OCI-LY3 (cell line): ENCODE data around the gene YWHAG.

Experiments
- H2AFZ ChIP-seq: fragments of 200-600, 300-600 bp; shearing (Covaris generic); 2 replicates; pipeline ENCODE4 v1.6.0; 2014; ENCODE audit warnings: antibody characterized with exemption, low read depth, low read length
- H3K27ac ChIP-seq: fragments of 200-600, 300-600 bp; sonication (generic); 2 replicates; pipeline ENCODE4 v1.5.1; 2014; ENCODE audit warnings: mild to moderate bottlenecking, low read length, moderate library complexity, mixed read lengths
- H3K27me3 ChIP-seq: fragments of 200-600, 300-600 bp; sonication (generic); 2 replicates; pipeline ENCODE4 v1.6.1; 2014; ENCODE audit warnings: low read depth, low read length, mixed read lengths
- H3K36me3 ChIP-seq: fragments of 200-600, 300-600 bp; sonication (generic); replicated peaks from 2 replicates; pipeline ENCODE3; 2014; ENCODE audit warnings: low read depth, low read length, mixed read lengths
- H3K4me1 ChIP-seq: fragments of 300-600, 200-600 bp; sonication (generic); 2 replicates; pipeline ENCODE4 v1.6.1; 2014; ENCODE audit warnings: low read length, mixed read lengths
- H3K4me2 ChIP-seq: fragments of 200-600, 300-600 bp; sonication (generic); 2 replicates; pipeline ENCODE4 v1.6.1; 2014; ENCODE audit warnings: low read length, mixed read lengths
- H3K4me3 ChIP-seq: fragments of 300-600, 200-600 bp; sonication (generic); 2 replicates; pipeline ENCODE4 v1.5.1; 2014; ENCODE audit warnings: antibody characterized with exemption, mild to moderate bottlenecking, low read length, moderate library complexity
- H3K79me2 ChIP-seq: fragments of 300-600, 200-600 bp; shearing (Covaris generic); 2 replicates; pipeline ENCODE4 v1.6.1; 2014; ENCODE audit warnings: mild to moderate bottlenecking, low read length, mixed read lengths
- H3K9ac ChIP-seq: fragments of 300-600, 200-600 bp; shearing (Covaris generic); 2 replicates; pipeline ENCODE4 v1.6.0; 2014; ENCODE audit warnings: mild to moderate bottlenecking, low read length, moderate library complexity
- H3K9me3 ChIP-seq: fragments of 200-600, 300-600 bp; shearing (Covaris generic); 2 replicates; pipeline ENCODE4 v1.6.1; 2014; ENCODE audit warnings: low read length, mixed read lengths; ENCODE audit not compliant: insufficient read depth
- H4K20me1 ChIP-seq: fragments of 200-600, 300-600 bp; sonication (generic); 2 replicates; pipeline ENCODE4 v1.6.1; 2016; ENCODE audit warnings: low read length, mixed read lengths; ENCODE audit not compliant: insufficient read depth
- EZH2phosphoT487 ChIP-seq: fragments of 200-600 bp; shearing (Covaris generic); IDR thresholded peaks from 2 replicates; pipeline ENCODE4 v1.6.1; 2018; ENCODE audit warnings: antibody characterized with exemption, mixed run types, low read depth
- TF ChIP-seq, protein P1 (sequence below): fragments of 200-600, 300-600 bp; sonication (generic); IDR thresholded peaks from 2 replicates; pipeline ENCODE4 v1.5.1; 2014; ENCODE audit warnings: antibody characterized with exemption, low read length, low read depth

Gene YWHAG

GRCh38 chr7:76282344-76283253 lies 76.2 kb downstream of the YWHAG start:
- Histone ChIP-seq H3K4me1 (no peaks in the 10 kb centered on the region), H3K36me3 (no peaks in the 10 kb centered on the region), H3K27ac (no peak overlapping the region), H3K4me3 (no peak overlapping the region), H2AFZ (no peak overlapping the region), H3K27me3 (no peaks in the 10 kb centered on the region), H3K4me2 (no peak overlapping the region), H4K20me1 (no peaks in the 10 kb centered on the region), H3K79me2 (no peaks in the 10 kb centered on the region), H3K9ac (no peak overlapping the region), H3K9me3 (no peaks in the 10 kb centered on the region)
- no peak for TF ChIP-seq EZH2phosphoT487
- TF ChIP-seq, protein P1, sequence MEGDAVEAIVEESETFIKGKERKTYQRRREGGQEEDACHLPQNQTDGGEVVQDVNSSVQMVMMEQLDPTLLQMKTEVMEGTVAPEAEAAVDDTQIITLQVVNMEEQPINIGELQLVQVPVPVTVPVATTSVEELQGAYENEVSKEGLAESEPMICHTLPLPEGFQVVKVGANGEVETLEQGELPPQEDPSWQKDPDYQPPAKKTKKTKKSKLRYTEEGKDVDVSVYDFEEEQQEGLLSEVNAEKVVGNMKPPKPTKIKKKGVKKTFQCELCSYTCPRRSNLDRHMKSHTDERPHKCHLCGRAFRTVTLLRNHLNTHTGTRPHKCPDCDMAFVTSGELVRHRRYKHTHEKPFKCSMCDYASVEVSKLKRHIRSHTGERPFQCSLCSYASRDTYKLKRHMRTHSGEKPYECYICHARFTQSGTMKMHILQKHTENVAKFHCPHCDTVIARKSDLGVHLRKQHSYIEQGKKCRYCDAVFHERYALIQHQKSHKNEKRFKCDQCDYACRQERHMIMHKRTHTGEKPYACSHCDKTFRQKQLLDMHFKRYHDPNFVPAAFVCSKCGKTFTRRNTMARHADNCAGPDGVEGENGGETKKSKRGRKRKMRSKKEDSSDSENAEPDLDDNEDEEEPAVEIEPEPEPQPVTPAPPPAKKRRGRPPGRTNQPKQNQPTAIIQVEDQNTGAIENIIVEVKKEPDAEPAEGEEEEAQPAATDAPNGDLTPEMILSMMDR, result no peak

DNA sequence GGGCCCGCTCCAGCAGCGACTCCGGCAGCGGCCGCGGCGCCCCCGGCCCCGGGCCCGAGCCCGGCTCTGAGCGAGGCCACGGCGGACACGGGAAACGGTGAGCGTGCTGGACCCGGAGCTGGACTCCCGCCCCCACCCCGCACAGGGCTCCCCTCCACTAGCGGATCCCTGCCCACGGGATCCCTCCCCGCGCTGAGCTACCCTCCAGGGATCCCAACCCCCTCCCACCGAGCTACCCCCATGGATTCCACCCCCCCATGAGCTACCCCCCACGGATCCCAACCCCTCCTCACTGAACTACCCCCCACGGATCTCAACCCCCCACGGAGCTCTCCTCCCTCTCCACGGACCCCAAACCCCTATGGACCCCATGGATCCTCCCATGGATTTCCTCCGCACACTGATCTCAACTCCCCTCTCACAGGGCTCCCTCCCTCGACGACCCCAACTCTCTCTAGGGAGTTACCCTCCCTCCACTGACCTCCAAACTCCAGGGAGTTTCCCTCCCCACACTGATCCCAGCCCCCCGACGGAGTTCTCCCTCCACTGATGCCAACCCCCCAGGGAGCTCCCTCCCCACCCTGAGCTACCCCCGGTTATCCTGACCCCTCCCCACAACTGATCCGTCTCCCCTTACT lies 77.0 kb downstream of the YWHAG start:
- no peaks in the 10 kb centered on the region for H3K4me1 ChIP-seq
- no peaks in the 10 kb centered on the region for H3K79me2 ChIP-seq
- no peak overlapping the region for H3K4me3 ChIP-seq
- H3K4me2 ChIP-seq, result no peak overlapping the region
- H3K9ac ChIP-seq, result no peak overlapping the region
- no peak overlapping the region for H3K27ac ChIP-seq
- no peaks in the 10 kb centered on the region for H3K36me3 ChIP-seq
- no peaks in the 10 kb centered on the region for H3K27me3 ChIP-seq
- no peak for TF ChIP-seq EZH2phosphoT487
- TF ChIP-seq, protein P1, result no peak
- no peaks in the 10 kb centered on the region for H4K20me1 ChIP-seq
- H3K9me3 ChIP-seq, result no peaks in the 10 kb centered on the region
- H2AFZ ChIP-seq, result no peak overlapping the region

DNA sequence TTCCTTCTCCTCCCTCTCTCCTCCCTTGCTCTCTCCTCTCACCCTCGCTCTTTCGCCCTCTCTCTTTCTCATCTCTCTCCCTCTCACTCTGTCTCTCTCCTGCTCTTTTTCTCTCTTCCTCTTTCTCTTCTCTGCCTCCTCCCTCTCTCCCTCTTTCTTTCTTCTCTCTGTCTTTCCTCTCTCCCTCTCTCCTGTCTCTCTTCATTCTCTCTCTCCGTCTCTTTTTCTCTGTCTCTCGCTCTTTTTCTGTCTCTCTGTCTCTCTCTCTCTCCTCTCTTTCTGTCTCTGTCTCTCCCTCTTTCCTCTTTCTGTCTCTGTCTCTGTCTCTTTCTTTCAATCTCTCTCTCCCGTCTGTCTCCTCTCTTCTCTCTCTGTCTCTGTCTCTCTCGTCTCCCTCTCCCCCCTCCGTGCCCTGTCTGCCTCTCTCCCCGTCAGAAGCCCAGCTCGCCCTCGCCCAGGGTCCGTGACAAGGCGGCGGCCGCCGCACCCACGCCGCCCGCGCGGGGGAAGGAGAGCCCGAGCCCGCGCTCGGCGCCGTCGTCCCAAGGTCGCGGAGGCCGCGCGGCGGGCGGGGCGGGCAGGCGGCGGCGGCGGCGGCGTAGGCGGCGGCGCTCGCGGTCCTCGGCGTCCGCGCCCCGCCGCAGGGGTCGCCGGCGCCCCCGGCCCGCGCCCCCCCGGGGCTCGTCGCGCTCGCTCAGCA lies 77.6 kb downstream of the YWHAG start:
- Histone ChIP-seq H3K9me3 (no peaks in the 10 kb centered on the region), H3K9ac (no peak overlapping the region), H3K79me2 (no peaks in the 10 kb centered on the region), H3K27me3 (no peaks in the 10 kb centered on the region), H3K4me3 (no peak overlapping the region), H3K4me1 (no peaks in the 10 kb centered on the region), H2AFZ (no peak overlapping the region), H3K4me2 (no peak overlapping the region), H4K20me1 (no peaks in the 10 kb centered on the region), H3K36me3 (no peaks in the 10 kb centered on the region), H3K27ac (no peak overlapping the region)
- TF ChIP-seq EZH2phosphoT487, result no peak
- TF ChIP-seq, protein P1, result no peak

DNA sequence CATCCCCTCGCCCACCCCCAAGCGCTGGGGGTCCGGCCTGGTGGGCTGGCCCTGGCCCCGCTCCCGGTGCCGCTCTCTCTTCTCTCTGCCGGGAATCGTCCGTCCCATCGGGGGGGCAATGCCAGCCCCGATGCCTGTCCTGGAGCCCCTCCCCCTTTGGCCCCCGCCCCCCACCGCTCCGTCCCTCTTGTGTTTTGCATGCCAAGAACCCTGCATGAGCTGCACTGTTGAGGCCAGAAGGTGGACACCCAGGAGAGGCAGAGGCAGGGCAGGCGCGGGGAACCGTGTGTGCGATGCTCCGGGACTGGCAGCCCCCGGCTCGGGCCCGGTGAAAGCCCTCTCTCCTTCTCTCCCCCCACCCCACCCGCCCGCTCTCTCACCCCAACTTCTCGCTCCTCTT lies 78.4 kb downstream of the YWHAG start:
- no peaks in the 10 kb centered on the region for H3K4me1 ChIP-seq
- TF ChIP-seq, protein P1, result no peak
- TF ChIP-seq EZH2phosphoT487, result no peak
- no peak overlapping the region for H3K4me3 ChIP-seq
- no peaks in the 10 kb centered on the region for H4K20me1 ChIP-seq
- H3K4me2 ChIP-seq, result no peak overlapping the region
- no peak overlapping the region for H3K9ac ChIP-seq
- H3K79me2 ChIP-seq, result no peaks in the 10 kb centered on the region
- H3K27me3 ChIP-seq, result no peaks in the 10 kb centered on the region
- no peak overlapping the region for H2AFZ ChIP-seq
- no peaks in the 10 kb centered on the region for H3K36me3 ChIP-seq
- H3K27ac ChIP-seq, result no peak overlapping the region
- H3K9me3 ChIP-seq, result no peaks in the 10 kb centered on the region
